ENCODE measurements around the gene C3orf18. TPM values are rescaled to one million over a fixed set of nuclear protein-coding genes. Genes with fewer than 3 reads are reported as not detected.

The C3orf18 gene
- total and polyA plus RNA-seq, 3 donors from 2014 or later = 14.9 to 28.8 (median 21.0) TPM

DNA sequence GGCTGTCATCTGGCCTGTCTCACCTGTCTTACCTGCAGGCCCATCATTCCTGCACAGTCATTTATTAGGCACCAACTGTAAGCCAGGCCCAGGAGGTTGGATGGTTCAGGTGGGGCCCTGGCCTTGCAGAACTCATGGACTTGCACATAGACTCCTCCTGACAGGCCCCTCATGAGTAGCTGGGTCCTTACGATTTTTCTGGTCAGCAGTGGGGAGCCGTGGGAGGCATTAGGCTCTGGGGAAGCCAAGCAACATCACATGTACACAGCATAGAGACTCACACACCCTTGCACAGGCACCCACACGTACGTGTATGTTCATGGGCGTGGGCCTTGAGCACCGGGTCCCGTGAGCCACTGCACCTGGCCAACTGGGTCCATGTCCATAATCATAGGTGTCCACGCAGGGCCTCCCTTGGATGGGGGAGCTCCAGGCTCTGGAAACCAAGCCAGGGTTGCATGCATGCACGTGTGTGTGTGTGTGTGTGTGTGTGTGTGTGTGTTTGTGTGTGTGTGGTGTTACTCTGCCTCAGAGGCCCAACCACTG, 23.7 kb upstream of the C3orf18 start:
- Histone ChIP-seq H3K4me1 (peaks cover 19% of the 10 kb centered on the region), H3K27ac (no peak overlapping the region), H3K27me3 (no peaks in the 10 kb centered on the region), H3K36me3 (ENCODE audit: low read depth, missing control alignments) (no peaks in the 10 kb centered on the region), H3K4me3 (no peak overlapping the region), H3K9me3 (no peaks in the 10 kb centered on the region)
- no peak for DNase-seq
- TF ChIP-seq, protein P1, sequence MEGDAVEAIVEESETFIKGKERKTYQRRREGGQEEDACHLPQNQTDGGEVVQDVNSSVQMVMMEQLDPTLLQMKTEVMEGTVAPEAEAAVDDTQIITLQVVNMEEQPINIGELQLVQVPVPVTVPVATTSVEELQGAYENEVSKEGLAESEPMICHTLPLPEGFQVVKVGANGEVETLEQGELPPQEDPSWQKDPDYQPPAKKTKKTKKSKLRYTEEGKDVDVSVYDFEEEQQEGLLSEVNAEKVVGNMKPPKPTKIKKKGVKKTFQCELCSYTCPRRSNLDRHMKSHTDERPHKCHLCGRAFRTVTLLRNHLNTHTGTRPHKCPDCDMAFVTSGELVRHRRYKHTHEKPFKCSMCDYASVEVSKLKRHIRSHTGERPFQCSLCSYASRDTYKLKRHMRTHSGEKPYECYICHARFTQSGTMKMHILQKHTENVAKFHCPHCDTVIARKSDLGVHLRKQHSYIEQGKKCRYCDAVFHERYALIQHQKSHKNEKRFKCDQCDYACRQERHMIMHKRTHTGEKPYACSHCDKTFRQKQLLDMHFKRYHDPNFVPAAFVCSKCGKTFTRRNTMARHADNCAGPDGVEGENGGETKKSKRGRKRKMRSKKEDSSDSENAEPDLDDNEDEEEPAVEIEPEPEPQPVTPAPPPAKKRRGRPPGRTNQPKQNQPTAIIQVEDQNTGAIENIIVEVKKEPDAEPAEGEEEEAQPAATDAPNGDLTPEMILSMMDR (IDR thresholded peaks at IDR 0.05) = no peak
- no peak for TF ChIP-seq POLR2A (IDR thresholded peaks at IDR 0.05)
- intact Hi-C loops (cut with DNase I; ENCODE audit: low total_unique reads) = no loop called here
- WGBS, 2 donors = 69 to 73% methylated on average over 3 to 9 of the region's 9 CpGs

DNA sequence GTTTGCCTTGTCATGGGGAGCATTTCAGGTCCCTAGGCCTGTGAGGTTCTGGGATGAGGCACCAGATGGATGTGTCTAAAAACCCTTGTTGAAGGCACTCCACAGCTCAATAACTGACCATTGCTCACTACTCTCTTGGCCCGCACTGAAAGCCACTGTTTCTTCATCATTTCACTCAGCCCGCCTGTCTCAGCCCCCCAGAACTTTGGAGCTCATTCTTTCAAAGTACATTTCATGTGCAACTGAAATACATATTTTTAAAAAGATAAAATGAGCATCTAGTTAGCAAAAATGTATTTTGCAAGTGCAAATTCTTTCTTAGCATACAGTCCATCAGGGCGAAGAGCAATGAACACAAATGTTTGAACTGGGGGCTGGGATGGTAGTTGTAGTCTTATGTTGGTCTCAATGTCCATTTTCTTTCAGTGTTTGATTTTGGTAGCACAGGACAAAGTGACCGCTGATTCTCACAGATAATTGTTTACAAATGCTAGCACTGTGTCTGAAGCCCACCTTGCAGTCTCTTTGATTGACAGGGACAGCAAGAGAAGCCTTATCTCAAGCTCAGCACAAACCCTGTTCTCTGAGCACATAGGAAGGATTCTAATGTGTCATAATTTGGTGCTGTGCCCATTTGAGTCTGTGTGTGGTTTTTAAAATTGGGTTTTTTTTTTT, 21.3 kb upstream of the C3orf18 start:
- 78 to 90% methylated on average over 4 of the region's 4 CpGs for WGBS, 2 donors
- Histone ChIP-seq H3K27me3 (no peaks in the 10 kb centered on the region), H3K4me1 (peaks cover 25% of the 10 kb centered on the region), H3K36me3 (ENCODE audit: low read depth, missing control alignments) (no peaks in the 10 kb centered on the region), H3K27ac (no peak overlapping the region), H3K9me3 (no peaks in the 10 kb centered on the region), H3K4me3 (no peak overlapping the region)
- intact Hi-C loops (cut with DNase I; ENCODE audit: low total_unique reads) = no loop called here
- no peak for TF ChIP-seq POLR2A (IDR thresholded peaks at IDR 0.05)
- DNase-seq = no peak

DNA sequence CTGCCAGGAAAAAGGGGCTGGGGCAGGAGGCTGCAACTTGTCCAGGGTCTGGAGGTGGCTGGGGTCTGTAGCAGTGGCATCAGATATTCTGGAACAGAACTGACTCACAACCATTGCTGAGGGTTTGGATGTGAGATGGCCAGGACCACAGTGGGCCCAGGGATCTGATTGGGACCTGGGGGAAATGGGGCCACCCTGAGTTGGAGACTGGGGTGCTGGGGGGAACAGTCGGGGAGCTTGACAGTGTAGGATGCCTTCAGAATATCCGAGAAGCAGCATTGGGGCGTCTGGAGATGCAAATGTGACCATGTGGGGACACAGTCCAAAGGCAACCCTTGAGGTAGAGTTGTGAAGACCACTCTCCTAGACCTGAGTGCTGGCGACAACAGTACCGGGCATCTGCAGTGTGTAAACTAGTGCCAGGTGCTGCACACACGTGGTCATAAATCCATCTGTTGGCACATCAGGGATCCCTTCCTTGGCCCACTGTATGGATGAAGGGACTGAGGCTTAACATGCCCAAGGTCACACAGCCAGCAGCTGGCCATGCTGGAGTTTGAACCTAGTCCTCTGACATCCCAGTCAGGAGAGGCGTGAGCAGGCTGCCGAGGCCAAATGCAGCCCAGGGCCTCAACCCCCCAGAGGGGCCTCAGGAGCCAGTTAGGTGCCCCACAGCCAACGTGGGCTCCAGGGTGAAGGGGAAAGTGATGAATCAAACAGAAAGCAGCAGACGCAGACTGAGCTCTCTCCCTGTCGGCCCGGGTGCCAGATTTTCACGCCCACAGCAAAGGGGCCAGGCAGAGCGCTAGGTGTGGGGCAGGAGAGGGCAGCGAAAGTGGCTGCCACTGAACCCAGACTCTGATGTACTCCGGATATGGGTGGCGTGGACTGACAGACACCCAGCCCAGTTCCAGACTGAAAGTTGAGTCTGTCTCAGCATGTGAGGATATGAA, 20.5 kb upstream of the C3orf18 start:
- TF ChIP-seq, protein P1 (IDR thresholded peaks at IDR 0.05) = no peak
- no peak for TF ChIP-seq POLR2A (IDR thresholded peaks at IDR 0.05)
- no peak for DNase-seq
- H3K4me3 ChIP-seq = no peak overlapping the region
- H3K36me3 ChIP-seq (ENCODE audit: low read depth, missing control alignments) = no peaks in the 10 kb centered on the region
- H3K27ac ChIP-seq = no peak overlapping the region
- intact Hi-C loops (cut with DNase I; ENCODE audit: low total_unique reads) = no loop called here
- no peaks in the 10 kb centered on the region for H3K9me3 ChIP-seq
- 64 to 68% methylated on average over 17 of the region's 17 CpGs for WGBS, 2 donors
- H3K4me1 ChIP-seq = peaks cover 23% of the 10 kb centered on the region
- H3K27me3 ChIP-seq = no peaks in the 10 kb centered on the region

DNA sequence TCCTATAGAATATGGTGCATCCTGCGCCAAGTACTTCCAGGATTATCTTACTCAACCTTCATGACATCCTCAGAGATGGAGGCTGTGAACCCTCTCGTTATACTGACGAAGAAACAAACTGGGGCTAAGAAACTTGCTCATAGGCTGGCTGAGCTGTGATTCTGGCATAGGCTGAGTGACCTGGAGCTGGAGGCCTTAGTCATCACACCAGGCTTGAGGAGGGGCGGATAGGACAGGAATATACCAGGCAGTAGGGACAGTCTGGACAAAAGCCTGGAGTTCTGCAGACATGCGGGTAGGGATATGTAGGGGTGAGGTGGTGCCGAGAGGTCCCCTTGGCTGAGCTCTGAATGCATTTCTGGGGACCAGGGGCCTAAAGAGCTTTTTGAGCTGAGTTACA, 19.8 kb upstream of the C3orf18 start:
- DNase-seq = no peak
- WGBS, 2 donors = 81 to 95% methylated on average over 5 to 6 of the region's 6 CpGs
- Histone ChIP-seq H3K27me3 (no peaks in the 10 kb centered on the region), H3K4me1 (peaks cover 16% of the 10 kb centered on the region), H3K4me3 (no peak overlapping the region), H3K9me3 (no peaks in the 10 kb centered on the region), H3K27ac (no peak overlapping the region), H3K36me3 (ENCODE audit: low read depth, missing control alignments) (no peaks in the 10 kb centered on the region)
- TF ChIP-seq, protein P1 (IDR thresholded peaks at IDR 0.05) = no peak
- no peak for TF ChIP-seq POLR2A (IDR thresholded peaks at IDR 0.05)
- intact Hi-C loops (cut with DNase I; ENCODE audit: low total_unique reads) = no loop called here

DNA sequence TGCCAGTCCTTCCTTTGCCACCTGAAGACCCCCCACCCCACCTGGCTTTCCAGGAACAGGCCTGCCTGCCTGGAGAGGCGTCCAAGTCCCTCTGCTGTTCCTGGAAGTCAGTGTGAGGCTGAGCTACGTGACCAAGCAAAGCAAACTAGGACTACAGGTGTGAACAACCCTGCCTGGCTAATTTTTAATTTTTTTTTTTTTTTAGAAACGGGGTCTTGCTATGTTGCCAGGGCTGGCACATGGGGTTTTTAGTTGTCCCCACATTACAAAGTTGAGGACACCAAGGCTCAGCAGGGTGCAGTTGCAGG, 19.2 kb upstream of the C3orf18 start:
- no peak for DNase-seq
- no peak overlapping the region for H3K4me3 ChIP-seq
- H3K27me3 ChIP-seq = no peaks in the 10 kb centered on the region
- TF ChIP-seq, protein P1 (IDR thresholded peaks at IDR 0.05) = no peak
- no peak for TF ChIP-seq POLR2A (IDR thresholded peaks at IDR 0.05)
- intact Hi-C loops (cut with DNase I; ENCODE audit: low total_unique reads) = no loop called here
- peaks cover 13% of the 10 kb centered on the region for H3K4me1 ChIP-seq
- H3K27ac ChIP-seq = no peak overlapping the region
- no peaks in the 10 kb centered on the region for H3K9me3 ChIP-seq
- 88 to 90% methylated on average over 3 of the region's 3 CpGs for WGBS, 2 donors
- H3K36me3 ChIP-seq (ENCODE audit: low read depth, missing control alignments) = no peaks in the 10 kb centered on the region

Measured in testis (tissue), 3 donors.